ENCODE data around the gene DAZAP2.

Gene DAZAP2, protein sequence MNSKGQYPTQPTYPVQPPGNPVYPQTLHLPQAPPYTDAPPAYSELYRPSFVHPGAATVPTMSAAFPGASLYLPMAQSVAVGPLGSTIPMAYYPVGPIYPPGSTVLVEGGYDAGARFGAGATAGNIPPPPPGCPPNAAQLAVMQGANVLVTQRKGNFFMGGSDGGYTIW

DNA sequence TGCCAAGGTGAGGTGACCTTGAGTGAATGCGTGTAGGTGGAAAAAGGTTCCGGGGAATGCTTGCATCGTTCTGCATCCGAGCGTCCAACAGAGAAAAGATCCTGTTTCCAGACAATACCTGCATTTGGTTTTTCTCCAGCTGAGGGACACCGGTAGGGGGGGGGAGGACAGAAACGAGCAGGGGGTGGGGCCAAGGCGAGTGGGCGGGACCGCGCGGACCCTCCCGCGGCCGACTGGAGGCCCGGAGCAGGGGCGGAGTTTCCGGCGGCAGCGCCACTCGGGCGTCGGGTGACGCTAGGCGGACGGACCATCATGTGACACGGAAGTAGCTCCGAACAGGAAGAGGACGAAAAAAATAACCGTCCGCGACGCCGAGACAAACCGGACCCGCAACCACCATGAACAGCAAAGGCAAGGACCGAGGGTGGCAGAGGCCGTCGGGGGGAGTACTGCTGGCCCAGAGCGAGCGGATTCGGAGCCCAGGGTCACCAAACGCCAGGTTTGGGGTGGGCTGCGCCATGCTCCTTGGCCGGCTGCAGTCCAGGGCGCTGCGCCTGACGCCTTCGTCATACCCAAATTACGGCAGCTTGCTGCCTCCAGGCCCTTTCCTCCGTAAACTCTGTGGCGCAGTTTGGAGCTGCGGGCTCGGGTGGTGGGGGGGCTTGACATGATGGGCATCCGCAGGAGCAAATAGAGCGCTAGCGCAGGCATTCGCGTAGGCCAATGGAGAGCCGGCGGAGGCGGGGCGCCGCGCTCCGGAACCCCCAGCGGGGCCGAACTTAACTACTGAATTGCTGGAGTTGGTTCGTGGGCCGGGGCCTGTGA is at the start of gene DAZAP2:
DAZAP2 (plus strand) TSS at position 317 of the 825 bp plus-strand sequence; CDS start at position 399, 82 bp downstream.
- peak; percentile 90 for DNase-seq

GRCh38 chr12:51189790-51190355 is 48.8 kb upstream of the DAZAP2 start:
- DNase-seq = no peak

GRCh38 chr12:51190820-51191219 is 47.8 kb upstream of the DAZAP2 start:
- DNase-seq = no peak

DNA sequence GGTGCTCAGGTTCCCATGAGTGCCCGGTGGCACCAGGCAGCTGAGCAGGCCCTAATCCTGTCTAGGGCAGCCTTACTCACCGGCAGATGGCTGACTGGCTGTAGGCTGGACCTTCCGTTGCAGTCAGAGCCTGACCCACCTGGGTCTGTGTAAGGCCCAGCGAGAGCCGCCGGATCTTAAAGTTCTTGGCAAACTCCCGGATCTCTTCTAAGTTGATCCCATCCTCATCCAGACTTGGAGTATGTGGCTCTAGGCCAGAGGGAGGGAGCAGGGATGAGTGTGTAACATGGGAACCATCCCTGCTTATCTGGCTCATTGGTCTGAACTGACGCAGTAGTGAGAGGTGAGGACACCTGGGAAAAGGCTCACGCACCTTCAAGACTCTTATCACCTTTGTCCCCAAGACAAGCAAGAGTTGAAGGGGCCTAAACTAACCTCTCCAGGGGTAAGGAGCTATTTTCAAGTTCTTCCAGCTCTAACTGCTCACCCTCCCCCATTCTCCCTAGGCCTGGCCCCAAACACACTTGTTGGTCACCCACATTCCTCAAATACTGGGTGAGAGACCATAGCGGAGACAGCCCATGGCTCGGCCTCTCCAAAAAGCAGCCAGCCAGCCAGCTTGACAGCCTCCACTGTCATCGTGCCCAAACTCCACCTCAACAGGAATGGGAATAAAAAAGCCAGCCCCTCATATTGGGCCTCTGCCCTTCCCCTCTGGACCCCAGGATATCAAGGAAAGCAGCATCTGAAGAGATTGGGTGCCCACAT is 46.9 kb upstream of the DAZAP2 start:
- DNase-seq = no peak

GRCh38 chr12:51192284-51192671 is 46.3 kb upstream of the DAZAP2 start:
- no peak for DNase-seq

DNA sequence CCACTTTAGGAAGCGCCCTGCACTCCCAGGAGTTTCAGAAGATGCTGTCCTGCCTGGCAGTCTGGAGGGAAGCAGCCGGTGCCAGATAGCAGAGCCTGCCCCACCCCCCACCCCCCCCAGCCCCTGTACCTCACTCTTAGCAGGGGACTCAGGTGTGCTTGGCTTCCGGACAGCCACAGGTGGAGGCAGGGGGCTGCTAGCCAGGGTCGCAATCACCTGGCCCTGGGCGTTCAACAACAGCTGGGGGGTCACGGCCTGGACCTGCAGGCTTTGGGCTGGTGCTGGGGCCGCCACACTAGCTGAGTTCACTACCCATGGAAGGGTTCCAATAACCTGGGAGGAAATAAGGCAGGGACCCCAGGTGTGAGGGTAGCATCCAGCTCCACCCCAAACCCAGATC is 42.8 kb upstream of the DAZAP2 start:
- no peak for DNase-seq

- no peak for DNase-seq
Observed at GRCh38 chr12:51196547-51196946, 42.1 kb upstream of the DAZAP2 start.

GRCh38 chr12:51197736-51198567 is 40.7 kb upstream of the DAZAP2 start:
- DNase-seq = no peak

GRCh38 chr12:51198568-51199365 is 39.9 kb upstream of the DAZAP2 start:
- no peak for DNase-seq

GRCh38 chr12:51199366-51199945 is 39.2 kb upstream of the DAZAP2 start:
- no peak for DNase-seq

- DNase-seq = no peak
Observed at GRCh38 chr12:51200156-51200555, 38.5 kb upstream of the DAZAP2 start.

DNA sequence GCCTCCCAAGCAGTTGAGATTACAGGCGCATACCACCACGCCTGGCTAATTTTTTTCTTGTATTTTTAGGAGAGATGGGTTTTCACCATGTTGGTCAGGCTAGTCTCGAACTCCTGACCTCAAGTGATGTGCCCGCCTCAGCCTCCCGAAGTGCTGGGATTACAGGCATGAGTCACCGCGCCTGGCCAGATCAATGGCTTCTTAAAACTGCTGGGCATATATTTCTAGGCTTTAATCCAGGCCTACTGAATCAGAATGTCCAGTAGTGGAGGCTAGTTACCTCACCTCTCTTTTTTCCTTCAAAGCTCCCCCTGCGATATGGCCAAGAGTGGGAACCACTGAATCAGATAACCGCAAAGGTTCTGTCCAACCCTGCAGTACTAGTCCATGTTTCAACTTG is 37.8 kb upstream of the DAZAP2 start:
- DNase-seq = no peak

GRCh38 chr12:51202718-51203117 is 35.9 kb upstream of the DAZAP2 start:
- DNase-seq = no peak

GRCh38 chr12:51205350-51205749 is 33.3 kb upstream of the DAZAP2 start:
- DNase-seq = no peak

DNA sequence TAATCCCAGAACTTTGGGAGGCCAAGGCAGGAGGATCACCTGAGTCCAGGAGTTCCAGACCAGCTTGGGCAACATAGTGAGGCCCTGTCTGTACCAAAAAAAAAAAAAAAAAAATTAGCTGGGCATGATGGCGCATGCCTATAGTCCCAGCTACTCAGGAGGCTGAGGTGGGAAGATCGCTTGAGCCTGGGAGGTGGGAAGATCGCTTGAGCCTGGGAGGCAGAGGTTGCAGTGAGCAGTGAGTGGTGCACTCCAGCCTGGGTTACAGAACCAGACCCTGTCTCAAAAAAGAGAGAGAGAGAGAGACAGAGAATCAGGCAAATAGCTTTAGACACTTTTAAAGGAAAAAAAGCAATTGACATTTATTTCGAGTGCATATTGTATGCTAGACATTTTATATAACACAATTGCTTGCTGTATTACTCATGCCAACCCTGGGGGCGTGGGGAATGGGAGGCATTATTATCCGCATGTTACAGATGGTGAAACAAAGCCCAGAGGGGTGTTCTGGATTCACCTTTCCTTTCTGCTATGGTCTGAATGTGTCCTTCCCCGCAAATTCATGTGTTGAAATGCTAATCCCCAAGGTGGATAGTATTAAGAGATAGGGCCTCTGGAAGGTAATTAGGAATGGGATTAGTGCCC is 30.5 kb upstream of the DAZAP2 start:
- DNase-seq = no peak

DNA sequence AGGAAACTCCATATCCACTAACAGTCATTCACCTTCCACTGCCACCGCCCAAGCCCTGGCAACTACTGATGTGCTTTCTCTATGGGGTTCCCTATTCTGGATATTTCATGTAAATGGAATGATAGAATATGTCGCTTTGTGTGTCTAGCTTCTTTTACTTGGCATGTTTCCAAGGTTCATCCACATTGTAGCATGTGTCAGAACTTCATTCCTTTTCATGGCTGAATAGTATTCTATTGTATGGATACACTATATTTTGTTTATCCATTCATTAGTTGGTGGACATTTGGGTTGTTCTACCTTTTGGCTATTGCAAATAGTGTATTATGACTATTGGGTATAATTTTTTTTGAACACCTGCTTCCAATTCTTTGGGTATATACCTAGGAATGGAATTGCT is 29.4 kb upstream of the DAZAP2 start:
- DNase-seq = no peak

DNA sequence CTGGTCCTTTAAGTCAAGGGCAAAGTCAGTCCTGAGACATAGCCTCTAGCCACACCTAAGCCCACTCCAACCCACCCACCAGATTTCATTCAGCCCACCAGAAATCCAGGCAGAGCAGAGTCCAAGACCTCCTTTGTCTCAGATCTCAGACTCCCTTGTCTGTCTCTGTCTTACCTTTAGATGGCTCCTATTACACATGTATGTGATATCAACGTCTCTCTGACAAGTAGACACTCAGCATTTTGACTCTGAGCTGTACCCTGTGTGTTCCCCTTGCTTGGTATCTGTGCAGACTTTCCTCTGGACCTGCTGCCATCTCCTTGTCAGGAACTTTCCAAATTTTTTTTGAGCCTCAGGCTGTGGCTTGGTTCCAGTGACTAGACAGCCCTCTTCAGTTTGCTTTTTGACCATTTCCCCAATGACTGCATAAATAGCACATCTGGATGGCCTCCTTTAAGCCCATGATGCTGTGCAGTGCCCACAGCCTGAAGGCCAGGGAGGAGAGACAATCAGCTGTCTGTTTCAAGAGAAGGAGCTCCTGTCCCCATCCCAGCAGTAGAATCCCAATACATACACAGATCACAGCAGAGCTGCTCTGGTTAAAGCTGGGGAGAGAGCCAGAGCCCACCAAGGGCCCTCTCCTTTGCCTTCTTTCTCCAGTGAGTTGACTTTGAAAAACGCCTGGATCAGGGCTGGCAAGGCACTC is 27.8 kb upstream of the DAZAP2 start:
- DNase-seq = no peak

DNA sequence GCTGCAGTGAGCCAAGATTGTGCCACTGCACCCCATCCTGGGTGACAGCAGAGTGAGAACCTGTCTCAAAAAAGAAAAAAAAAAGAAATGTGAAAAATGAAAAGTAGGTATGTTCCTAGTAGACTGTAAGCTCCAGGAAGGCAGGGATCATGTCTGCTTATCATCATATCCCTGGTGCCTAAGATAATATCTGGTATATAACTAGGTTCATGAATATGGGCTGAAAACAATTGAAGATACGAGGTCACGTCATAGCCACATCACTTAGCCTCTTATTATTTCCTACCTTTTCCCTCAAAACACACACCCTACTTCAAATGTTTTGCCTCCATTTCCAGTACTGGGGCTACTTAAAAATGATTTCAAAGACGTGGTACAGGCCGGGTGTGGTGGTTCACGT is 23.7 kb upstream of the DAZAP2 start:
- no peak for DNase-seq

DNA sequence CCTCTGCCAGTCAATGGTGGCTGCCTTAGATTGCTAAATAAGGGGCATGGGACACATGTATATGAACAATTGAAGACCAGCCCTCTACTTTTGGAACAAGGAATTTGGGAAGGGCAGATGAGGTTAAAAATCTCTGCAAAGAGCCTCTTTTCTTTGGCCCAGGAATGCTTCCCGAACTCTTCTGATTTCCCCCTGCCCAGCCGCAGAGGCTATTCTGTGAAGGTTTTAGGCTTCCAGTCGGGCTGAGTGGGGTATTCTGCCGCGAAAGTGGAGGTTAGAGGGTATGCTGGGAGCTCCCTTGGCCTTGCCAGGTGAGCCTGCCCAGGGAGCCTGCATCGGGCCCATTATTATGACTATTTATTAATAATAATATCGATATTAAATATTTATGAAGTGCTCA is 22.0 kb upstream of the DAZAP2 start:
- no peak for DNase-seq

Data from NK-92 treated with Interleukin-12 subunit alpha and Interleukin-12 subunit beta, amount 100 ng/mL, for 24 hours (cell line).